ENCODE results near the gene RNF14.
"Not testable (repeated sequence)": the region's sequence is repeated elsewhere in the genome, so short reads cannot be mapped to it uniquely, and the experiment has no call there.

Gene RNF14

GRCh38 chr5:142017832-142018427 lies 49.0 kb downstream of the RNF14 start:
- DNase-seq, result no peak

- no peak for DNase-seq
Observed at GRCh38 chr5:142020122-142020659, 51.3 kb downstream of the RNF14 start.

- DNase-seq, result no peak
Observed at GRCh38 chr5:142023836-142024235, 54.9 kb downstream of the RNF14 start.

GRCh38 chr5:142024771-142025304 lies 55.9 kb downstream of the RNF14 start:
- DNase-seq, result peak; percentile 71

- no peak for DNase-seq
Observed at GRCh38 chr5:142025637-142026036, 56.7 kb downstream of the RNF14 start.

DNA sequence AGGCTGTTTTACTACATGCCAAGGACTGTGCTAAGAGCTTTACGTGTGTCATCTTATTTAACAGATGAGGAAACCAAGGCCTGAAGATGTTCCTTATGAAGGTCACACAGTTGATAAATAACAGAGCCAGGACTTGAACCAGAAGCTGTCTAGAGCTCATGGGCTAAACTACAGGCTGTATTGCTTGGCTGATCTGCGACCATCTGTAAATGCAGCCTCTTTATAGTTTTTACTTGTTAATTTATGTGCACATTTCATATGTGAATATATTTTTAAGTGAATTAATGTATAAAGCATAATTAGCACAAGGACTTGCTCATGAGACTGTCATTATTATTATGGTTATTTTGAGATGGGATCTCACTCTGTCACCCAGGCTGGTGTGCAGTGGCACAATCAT lies 63.2 kb downstream of the RNF14 start:
- no peak for DNase-seq

DNA sequence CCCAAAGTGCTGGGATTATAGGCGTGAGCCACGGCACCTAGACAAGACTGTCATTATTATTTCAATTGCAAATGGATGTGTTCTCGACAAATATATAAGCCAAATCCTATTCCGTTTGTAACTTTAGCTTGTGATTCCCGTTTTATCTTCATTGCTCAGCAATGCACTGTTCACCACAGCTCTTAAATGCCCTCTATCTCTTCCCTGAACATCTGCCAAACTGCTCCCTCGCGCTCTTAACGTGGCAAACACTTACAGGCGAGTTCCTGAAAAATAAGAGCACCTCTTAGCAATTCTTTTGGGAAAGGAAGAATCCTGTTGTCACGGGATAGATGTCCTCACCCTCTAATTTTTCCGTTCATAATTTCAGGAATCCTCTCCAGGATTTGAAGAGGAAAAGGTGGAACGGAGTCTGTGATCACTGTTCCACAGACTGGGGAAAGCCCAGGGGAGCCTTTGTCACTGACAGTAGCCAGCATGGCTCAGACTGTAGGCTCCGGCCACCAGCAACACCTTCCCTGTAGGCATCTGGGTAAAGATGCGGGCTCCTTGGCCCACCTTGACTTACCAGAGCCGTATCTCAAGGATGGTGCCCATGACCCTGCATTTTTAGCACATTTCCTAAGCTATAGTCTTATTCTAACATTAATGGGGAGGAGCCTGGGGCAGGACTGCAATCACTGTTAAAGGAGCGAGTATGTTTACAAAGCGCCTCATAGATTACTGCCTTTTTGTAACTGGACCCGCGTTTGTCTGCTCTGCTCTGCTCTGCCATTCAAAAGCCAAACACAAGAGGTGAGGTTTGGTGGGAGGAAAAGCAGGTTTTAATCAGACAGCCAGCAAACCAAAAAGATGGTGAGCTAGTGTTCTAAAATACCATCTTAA lies 64.1 kb downstream of the RNF14 start:
- no peak for DNase-seq

DNA sequence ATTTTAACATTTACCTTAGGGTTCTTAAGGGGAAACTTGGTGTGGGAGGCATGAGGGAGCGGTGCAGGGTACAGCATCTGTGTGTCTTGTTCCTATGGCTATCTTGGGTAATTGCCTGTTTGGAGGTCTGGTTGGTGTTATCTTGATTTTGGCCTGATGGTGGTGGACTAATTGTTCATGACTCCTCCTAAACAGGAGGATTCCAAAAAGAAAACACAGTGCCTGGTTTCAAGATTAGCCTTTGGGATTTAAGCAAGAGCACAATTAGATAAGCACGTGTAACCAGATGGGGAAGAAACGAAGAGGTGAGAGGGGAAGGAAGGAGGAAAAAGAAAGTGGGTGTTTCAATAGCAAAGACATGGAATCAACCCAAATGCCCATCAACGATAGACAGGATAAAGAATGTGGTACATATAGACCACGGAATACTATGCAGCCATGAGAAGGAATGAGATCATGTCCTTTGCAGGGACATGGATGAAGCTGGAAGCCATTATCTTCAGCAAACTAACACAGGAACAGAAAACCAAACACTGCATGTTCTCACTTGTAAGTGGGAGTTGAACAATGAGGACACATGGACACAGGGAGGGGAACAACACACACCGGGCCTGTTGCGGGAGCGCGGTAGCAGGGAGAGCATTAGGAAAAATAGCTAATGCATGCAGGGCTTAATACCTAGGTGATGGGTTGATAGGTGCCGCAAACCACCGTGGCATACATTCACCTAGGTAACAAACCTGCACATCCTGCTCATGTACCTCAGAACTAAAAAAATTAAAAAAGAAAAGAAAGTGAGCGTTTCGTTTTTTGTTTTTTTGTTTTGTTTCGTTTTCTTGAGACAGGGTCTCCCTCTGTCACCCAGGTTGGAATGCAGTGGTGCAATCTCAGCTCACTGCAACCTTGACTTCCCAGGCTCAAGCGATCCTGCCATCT lies 65.0 kb downstream of the RNF14 start:
- DNase-seq, result not testable (repeated sequence)

GRCh38 chr5:142034994-142035393 lies 66.1 kb downstream of the RNF14 start:
- no peak for DNase-seq

- DNase-seq, result no peak
Observed at GRCh38 chr5:142036918-142037317, 68.0 kb downstream of the RNF14 start.

DNA sequence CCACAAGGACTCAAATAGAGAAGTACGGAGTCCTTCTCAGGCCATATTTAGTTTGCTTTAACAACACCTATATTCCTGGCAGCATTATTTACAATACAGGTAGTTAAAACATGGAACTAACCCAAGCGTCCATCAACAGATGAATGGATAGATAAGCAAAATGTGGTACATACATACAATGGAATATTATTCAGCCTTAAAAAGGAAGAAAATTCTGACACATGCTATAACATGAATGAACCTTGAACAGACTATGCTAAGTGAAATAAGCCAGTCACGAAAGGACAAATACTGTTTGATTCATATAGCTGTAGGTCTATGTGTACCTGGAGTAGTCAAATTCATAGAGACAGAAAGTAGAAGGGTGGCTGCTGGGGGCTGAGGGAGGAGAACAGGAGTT lies 68.7 kb downstream of the RNF14 start:
- DNase-seq, result not testable (repeated sequence)

DNA sequence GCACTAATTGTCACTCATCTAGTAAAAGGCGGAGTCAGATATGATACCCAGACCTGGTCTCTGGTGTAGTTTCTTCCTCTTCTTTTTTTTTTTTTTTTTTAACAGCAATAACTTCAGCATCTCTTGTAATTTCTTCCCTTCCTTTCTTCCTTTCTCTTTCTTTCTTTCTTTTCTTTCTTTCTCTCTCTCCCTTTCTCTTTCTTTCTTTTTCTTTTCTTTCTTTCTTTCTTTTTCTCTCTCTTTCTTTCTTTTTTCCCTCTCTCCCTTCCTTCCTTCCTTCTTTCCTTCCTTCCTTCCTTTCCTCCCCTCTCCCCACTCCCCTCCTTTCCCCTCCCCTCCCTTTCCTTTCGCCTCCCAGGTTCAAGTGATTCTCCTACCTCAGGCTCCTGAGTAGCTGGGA lies 69.8 kb downstream of the RNF14 start:
- DNase-seq, result no peak
